Renal pelvis (tissue), 12 donors: Measurements from ENCODE around the gene GMEB2. TPM values are rescaled to one million over a fixed set of nuclear protein-coding genes. Genes with fewer than 3 reads are reported as not detected.
"Not testable (repeated sequence)": the region's sequence is repeated elsewhere in the genome, so short reads cannot be mapped to it uniquely, and the experiment has no call there.

Experiments
- DNase-seq: peaks from one replicate; pipeline ENCODE4 v3.0.0-alpha.2; 2013
- long read RNA-seq, 16 experiments: transcript quantifications; one replicate each; lab custom pipeline, GENCODE V29; 2026
- polyA plus RNA-seq, 3 donors: library from polyadenylated mRNA; unstranded; fragments of 120-200 nt; gene quantifications; one replicate each; pipeline ENCODE4 v1.2.1, GENCODE V29; 2013; ENCODE audit not compliant: insufficient read length in 3 of 3

Gene GMEB2
- 10 to 100 TPM; 12.4 to 14.2 (median 12.8) TPM for polyA plus RNA-seq
- long read RNA-seq, donor 1, full-length matches to known transcripts: 3 of 3 reads
- long read RNA-seq, donor 1, partial matches to known transcripts: 0 of 3 reads
- long read RNA-seq, donor 1, other reads (novel, unspliced or antisense): 0 of 3 reads
- long read RNA-seq, donor 2, full-length matches to known transcripts: 1 of 57 reads
- long read RNA-seq, donor 2, partial matches to known transcripts: 56 of 57 reads
- long read RNA-seq, donor 2, other reads (novel, unspliced or antisense): 0 of 57 reads
- long read RNA-seq, donor 3, full-length matches to known transcripts: 2 of 2 reads
- long read RNA-seq, donor 3, partial matches to known transcripts: 0 of 2 reads
- long read RNA-seq, donor 3, other reads (novel, unspliced or antisense): 0 of 2 reads
- long read RNA-seq, donor 4, full-length matches to known transcripts: 4 of 11 reads
- long read RNA-seq, donor 4, partial matches to known transcripts: 0 of 11 reads
- long read RNA-seq, donor 4, other reads (novel, unspliced or antisense): 7 of 11 reads
- long read RNA-seq, donor 5, full-length matches to known transcripts: 3 of 3 reads
- long read RNA-seq, donor 5, partial matches to known transcripts: 0 of 3 reads
- long read RNA-seq, donor 5, other reads (novel, unspliced or antisense): 0 of 3 reads
- long read RNA-seq, donor 6, full-length matches to known transcripts: 1 of 1 reads
- long read RNA-seq, donor 6, partial matches to known transcripts: 0 of 1 reads
- long read RNA-seq, donor 6, other reads (novel, unspliced or antisense): 0 of 1 reads
- long read RNA-seq, donor 7, full-length matches to known transcripts: 12 of 12 reads
- long read RNA-seq, donor 7, partial matches to known transcripts: 0 of 12 reads
- long read RNA-seq, donor 7, other reads (novel, unspliced or antisense): 0 of 12 reads
- long read RNA-seq, donor 8: 0 reads
- long read RNA-seq, donor 9, full-length matches to known transcripts: 2 of 88 reads
- long read RNA-seq, donor 9, partial matches to known transcripts: 81 of 88 reads
- long read RNA-seq, donor 9, other reads (novel, unspliced or antisense): 5 of 88 reads
- long read RNA-seq, donor 10, full-length matches to known transcripts: 6 of 6 reads
- long read RNA-seq, donor 10, partial matches to known transcripts: 0 of 6 reads
- long read RNA-seq, donor 10, other reads (novel, unspliced or antisense): 0 of 6 reads
- long read RNA-seq, donor 11, full-length matches to known transcripts: 4 of 14 reads
- long read RNA-seq, donor 11, partial matches to known transcripts: 10 of 14 reads
- long read RNA-seq, donor 11, other reads (novel, unspliced or antisense): 0 of 14 reads
- long read RNA-seq, donor 12, full-length matches to known transcripts: 7 of 7 reads
- long read RNA-seq, donor 12, partial matches to known transcripts: 0 of 7 reads
- long read RNA-seq, donor 12, other reads (novel, unspliced or antisense): 0 of 7 reads
- long read RNA-seq, donor 13, full-length matches to known transcripts: 3 of 3 reads
- long read RNA-seq, donor 13, partial matches to known transcripts: 0 of 3 reads
- long read RNA-seq, donor 13, other reads (novel, unspliced or antisense): 0 of 3 reads
- long read RNA-seq, donor 14, full-length matches to known transcripts: 9 of 34 reads
- long read RNA-seq, donor 14, partial matches to known transcripts: 25 of 34 reads
- long read RNA-seq, donor 14, other reads (novel, unspliced or antisense): 0 of 34 reads
- long read RNA-seq, donor 15, full-length matches to known transcripts: 3 of 8 reads
- long read RNA-seq, donor 15, partial matches to known transcripts: 0 of 8 reads
- long read RNA-seq, donor 15, other reads (novel, unspliced or antisense): 5 of 8 reads
- long read RNA-seq, donor 16, full-length matches to known transcripts: 3 of 24 reads
- long read RNA-seq, donor 16, partial matches to known transcripts: 14 of 24 reads
- long read RNA-seq, donor 16, other reads (novel, unspliced or antisense): 7 of 24 reads

DNA sequence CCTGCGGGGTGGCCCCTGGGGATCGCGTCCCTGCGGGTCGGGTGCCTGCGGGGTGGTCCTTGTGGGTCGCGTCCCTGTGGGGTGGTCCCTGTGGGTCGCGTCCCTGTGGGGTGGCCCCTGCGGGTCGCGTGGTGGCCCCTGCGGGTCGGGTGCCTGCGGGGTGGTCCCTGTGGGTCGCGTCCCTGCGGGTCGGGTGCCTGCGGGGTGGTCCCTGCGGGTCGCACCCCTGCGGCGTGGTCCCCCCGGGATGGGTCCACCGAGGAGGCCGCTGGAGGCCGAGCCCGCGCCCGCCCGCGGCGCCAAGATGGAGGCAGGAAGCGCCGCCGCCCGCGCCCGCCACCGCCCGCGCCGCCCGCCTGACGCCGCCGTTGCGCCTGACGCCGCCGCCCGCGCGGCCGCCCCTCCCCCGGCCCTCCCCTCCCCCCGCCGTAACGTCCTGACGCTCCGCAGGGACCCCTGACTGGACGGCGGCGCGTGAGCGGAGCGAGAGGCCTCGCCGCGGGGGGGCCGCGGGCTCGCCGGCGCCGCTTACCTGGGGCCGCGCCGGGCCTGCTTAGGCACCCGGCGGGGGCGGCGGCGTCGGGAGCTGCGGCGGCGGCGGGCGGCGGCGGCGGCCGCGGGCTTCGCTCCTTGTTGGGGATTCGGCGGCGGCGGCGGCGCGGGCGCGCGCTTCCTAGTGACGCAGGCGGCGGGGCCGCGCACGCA, at the start of gene GMEB2:
Gene GMEB2, minus strand, starts transcription at position 678 of the 705 bp plus-strand sequence. CDS start 7,704 bp downstream, outside the sequence.
- DNase-seq: peak; percentile 69

GRCh38 chr20:63675681-63676368, 48.9 kb upstream of the GMEB2 start:
- DNase-seq: no peak

GRCh38 chr20:63673951-63674350, 47.0 kb upstream of the GMEB2 start:
- no peak for DNase-seq

DNA sequence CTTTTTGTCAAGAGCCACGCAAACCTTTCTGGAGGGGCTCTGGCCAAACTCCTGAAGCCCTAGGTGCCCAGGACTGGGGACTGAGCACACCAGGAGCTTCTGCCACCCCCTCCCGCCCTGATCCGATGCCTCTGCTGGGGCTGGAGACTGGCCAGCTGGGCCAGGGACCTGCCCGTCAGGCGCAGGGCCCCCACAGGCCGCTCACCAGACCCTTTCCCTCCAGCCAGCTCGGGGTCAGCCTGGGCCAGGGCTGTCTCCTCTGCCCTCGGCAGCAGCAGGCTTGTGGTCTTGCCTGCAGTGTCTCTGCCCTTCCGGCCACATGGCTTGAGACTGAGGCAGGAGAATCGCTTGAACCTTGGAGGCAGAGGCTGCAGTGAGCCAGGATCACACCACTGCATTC, 45.8 kb upstream of the GMEB2 start:
- no peak for DNase-seq

DNA sequence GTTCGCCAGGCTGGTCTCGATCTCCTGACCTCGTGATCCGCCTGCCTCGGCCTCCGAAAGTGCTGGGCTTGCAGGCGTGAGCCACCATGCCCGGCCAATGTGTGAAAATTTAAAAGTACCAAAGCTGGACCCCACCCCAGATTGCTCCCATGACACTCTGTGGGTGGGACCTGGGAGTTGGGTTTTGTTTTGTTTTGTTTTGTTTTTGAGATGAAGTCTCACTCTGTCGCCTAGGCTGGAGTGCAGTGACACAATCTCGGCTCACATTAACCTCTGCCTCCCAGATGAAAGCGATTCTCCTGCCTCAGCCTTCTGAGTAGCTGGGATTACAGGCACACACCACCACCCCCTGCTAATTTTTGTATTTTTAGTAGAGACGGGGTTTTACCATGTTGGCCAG, 44.8 kb upstream of the GMEB2 start:
- not testable (repeated sequence) for DNase-seq

- no peak for DNase-seq
Measured at GRCh38 chr20:63668351-63668750, 41.5 kb upstream of the GMEB2 start.

GRCh38 chr20:63667858-63668257, 41.0 kb upstream of the GMEB2 start:
- DNase-seq: no peak

- no peak for DNase-seq
Measured at GRCh38 chr20:63665708-63666107, 38.8 kb upstream of the GMEB2 start.

DNA sequence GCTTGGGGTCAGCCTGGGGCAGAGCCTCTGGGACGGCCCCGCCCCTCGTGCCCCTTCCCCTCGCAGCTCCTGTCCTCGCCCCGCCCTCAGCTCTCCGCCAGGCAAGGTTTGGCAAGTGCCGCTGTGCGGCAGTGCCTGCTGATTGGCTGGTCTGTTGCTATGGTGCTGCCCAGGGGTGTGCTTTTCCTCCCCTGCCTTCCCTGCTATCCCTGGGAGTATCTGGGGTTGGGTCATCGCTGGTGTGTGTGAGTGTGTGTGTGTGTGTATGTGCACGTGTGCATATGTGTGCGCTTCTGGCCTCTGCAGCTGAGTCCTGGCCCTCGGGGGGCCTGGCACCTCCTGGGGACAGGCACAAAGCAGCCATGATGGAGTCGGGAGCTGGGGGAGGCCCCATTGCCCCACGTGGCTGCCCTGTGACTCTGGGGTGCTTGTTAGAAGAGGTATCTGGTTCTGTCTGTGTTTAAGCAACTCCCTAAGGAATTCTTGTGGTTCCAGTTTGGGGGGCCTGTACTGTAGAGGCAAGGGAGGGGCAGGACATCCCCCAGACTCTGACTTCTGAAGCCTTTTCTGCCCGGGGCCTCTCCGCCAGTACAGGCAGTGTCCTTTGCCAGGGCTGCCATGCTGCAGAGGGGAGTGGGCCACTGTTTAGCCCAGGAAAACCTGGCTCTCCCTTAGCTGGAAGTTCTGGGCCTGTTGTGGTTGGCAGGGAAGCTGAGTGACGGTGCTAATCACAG, 38.1 kb upstream of the GMEB2 start:
- no peak for DNase-seq

DNA sequence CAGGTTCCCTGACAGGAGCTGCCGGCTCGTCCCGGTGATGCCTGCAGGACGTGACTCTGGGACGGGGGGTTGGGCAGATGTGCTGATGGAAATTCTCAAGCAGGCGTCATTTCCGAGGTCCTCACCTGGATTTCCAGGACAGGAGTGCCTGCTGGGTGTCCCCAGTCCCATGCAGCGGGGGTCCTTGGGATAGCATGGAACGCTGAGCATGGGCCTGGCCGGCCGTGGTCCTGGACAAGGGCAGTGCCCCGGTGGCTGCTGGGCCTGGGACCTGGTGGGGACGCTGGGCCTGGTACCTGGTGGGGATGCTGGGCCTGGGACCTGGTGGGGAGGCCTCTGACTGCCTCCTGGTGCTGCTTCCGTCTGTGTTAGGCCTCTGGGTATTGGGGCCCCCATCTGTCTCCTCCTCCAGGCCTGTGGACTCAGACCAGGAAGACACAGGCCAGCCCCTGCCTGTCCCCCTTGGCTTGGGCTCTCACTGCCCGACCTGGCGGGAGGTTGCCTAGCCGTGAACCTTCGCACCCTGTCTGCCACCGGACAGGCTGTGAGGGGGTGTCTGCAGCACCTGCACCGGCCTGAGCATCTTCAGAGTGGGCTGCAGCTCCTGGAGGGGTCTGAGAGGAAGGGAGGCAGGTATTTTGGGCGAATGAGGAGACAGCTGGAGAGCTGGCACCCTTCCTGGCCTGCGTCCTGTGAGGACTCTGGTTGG, 37.4 kb upstream of the GMEB2 start:
- no peak for DNase-seq

DNA sequence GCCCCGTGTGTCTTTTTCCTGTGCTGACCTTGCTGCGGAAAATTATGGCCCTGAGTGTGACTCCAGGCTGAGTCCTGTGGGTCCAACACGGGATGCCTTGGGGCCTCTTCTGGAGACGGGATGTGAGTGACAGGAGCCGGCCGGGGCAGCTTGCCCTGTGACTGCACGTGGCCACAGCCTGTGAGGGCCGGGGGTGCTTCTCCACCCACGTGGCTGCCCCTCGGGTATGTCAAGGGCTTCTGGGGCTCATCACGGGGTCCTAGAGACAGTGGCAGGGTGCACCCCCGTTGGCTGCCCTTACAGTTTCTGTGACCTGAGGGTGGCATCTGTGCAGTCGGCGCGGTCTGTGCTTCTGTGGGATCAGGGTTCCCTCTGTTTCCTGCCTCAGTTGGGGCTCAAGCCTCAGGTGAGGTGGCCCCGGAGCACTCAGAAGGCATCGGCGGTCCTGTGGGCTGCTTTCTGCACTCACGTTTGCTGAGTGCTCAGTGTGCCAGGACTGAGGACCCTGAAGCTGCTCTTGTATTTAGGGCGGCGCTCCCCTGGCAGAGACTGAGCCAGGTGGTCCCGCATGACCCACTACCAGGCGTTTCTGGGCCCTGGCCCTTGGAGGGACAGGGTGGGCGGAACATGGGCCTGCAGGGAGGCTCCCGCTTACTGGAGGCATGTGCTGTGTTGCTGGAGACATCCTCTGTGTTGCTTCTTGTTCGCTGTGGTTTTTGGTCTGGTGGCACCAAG, 36.6 kb upstream of the GMEB2 start:
- no peak for DNase-seq

GRCh38 chr20:63662813-63663189, 35.9 kb upstream of the GMEB2 start:
- DNase-seq: no peak

- DNase-seq: no peak
Measured at GRCh38 chr20:63661959-63662812, 35.3 kb upstream of the GMEB2 start.

GRCh38 chr20:63661108-63661507, 34.2 kb upstream of the GMEB2 start:
- DNase-seq: no peak

- DNase-seq: no peak
Measured at GRCh38 chr20:63660622-63661021, 33.7 kb upstream of the GMEB2 start.

GRCh38 chr20:63660174-63660573, 33.3 kb upstream of the GMEB2 start:
- DNase-seq: not testable (repeated sequence)
